GM21619 (cell line): ENCODE data around the gene FOXP1.
"Not testable (repeated sequence)": the region's sequence is repeated elsewhere in the genome, so short reads cannot be mapped to it uniquely, and the experiment has no call there.

Experiments
- ATAC-seq: cut with Tn5 transposase; IDR thresholded peaks from one replicate; pipeline ENCODE4 v1.9.1; 2021; ENCODE audit not compliant: unreplicated experiment

FOXP1 gene

GRCh38 chr3:71532639-71533395 is 50.7 kb downstream of the FOXP1 start:
- ATAC-seq: no peak

DNA sequence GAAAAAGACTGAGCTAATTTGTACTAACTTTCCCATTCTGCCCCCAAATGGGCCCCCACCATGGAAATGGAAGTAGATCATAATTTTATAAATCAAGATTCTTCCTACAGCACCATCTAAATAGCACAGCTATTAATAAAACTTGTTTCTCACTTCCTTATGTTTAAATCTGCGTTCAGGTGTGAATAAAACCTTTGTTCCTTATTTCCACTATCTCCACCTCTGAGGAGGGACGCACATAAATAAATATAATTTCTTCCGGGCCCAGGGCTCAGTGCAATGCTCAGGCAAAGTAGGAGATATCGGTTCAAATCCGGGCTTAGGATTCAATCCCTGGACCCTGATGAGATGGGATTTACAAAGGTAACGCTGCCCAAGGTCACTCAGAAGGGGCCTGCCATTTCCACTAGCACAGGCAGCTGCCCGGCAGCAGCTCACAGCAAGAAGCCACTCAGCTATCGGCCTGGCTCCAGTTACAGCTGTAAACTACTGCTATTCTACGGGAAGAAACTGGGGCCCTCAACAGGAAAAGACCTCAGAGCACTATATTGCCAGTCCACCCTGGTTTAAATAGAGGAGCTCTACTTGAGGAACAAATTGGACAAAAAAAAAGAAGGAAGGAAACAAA is 52.5 kb downstream of the FOXP1 start:
- ATAC-seq: no peak

- ATAC-seq: peak; percentile 86
These were observed 54.7 kb downstream of the FOXP1 start for GRCh38 chr3:71528816-71529215.

- not testable (repeated sequence) for ATAC-seq
These were observed 57.1 kb downstream of the FOXP1 start for GRCh38 chr3:71526448-71526847.

GRCh38 chr3:71525391-71525790 is 58.1 kb downstream of the FOXP1 start:
- ATAC-seq: no peak

DNA sequence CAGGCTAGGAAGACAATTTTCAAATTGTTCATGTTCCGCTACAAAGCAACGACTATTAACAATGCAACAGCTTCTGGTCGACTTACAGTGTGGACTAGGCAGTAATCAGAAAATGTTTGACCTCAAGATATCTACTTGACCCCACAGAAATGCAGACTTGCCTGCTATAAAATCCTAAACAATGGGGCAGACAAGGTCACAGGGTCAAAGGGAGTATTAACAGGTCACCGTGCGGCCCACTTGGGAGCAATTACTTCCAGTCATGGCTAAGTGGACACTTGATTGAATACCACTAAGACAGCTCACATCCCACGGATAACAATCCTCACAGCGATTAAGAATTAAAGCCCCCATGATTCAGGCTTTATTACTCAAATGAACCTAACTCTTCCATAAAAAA is 58.9 kb downstream of the FOXP1 start:
- ATAC-seq: no peak

- ATAC-seq: no peak
These were observed 59.9 kb downstream of the FOXP1 start for GRCh38 chr3:71523628-71524027.

- ATAC-seq: no peak
These were observed 61.3 kb downstream of the FOXP1 start for GRCh38 chr3:71521940-71522876.

- no peak for ATAC-seq
These were observed 62.5 kb downstream of the FOXP1 start for GRCh38 chr3:71521021-71521352.

GRCh38 chr3:71520161-71521020 is 63.1 kb downstream of the FOXP1 start:
- ATAC-seq: no peak

- ATAC-seq: no peak
These were observed 65.4 kb downstream of the FOXP1 start for GRCh38 chr3:71518089-71518488.

- ATAC-seq: no peak
These were observed 66.2 kb downstream of the FOXP1 start for GRCh38 chr3:71517271-71517791.

- no peak for ATAC-seq
These were observed 67.7 kb downstream of the FOXP1 start for GRCh38 chr3:71515636-71516365.

- ATAC-seq: no peak
These were observed 68.9 kb downstream of the FOXP1 start for GRCh38 chr3:71514621-71515020.

DNA sequence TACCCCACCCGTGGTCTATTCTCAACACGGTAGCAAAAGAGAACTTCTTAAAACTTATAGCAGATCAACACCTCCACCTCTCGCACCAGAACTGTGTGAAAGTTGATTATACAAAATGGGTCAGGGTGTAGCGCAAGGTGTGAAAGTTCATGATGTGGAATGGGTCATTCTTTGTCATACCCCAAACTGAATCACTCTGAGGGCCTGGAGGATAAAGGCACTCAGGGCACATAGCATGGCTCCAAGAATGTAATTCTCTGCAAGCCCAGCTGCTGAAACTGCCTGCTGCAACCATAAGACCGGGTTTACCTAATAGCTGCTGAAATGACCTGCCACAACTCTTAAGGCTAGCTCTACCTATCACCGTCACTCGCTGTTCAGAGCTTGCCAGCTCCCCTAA is 70.0 kb downstream of the FOXP1 start:
- no peak for ATAC-seq

DNA sequence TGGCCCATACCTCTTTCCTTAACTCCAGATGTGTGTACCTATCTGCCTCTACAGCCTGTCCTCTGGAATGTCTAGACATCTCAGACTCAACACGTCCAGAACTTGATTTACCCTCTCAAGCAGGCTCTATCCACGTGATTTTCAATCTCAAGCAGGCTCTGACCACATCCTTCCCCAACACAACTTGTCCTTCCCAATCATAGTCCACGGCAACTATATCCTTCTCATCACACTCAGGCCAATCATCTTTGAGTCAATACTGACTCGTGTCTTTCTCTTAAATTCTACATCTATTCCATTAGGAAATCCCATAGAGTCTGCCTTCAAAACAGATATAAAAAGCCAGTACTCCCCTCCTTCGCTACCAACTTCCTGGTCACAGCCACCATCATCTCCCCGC is 70.4 kb downstream of the FOXP1 start:
- ATAC-seq: no peak

DNA sequence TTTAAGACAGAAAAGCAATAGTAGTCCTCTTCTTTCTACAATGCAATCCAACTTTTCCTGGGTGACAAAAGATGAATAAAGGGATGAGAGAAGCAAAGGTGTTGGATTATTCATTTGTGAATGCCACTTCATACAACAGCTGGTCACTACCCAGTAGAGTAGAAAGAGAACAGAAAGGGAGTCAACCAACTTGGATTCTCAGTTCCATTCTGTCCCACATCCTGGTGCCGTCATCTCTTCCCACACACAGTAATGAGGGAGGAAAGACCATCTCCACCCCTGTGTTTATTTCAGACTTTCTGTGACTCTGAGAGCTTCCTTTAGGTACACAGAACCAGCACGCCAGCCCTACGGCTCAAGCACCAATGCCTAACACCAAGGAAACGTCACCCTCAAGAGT is 71.0 kb downstream of the FOXP1 start:
- ATAC-seq: no peak

DNA sequence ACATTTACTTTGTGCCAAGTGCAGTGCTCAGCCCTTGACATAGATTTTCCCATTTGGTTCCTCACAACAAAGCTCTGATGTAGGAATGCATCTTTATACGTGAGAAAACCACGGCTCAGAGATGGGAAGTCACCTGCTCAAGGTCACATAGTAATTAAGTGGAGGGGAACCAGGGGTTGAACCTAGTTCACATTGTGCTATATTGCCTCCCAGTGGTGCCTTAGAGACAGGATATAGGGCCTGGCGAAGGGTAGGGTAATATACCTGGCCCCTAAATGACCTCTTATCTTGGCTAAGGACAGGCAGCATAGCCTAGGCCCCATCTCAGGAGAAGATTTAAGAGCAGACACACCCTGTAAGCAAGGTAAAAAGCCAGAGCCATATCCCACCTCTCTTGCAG is 71.5 kb downstream of the FOXP1 start:
- ATAC-seq: peak; percentile 70

DNA sequence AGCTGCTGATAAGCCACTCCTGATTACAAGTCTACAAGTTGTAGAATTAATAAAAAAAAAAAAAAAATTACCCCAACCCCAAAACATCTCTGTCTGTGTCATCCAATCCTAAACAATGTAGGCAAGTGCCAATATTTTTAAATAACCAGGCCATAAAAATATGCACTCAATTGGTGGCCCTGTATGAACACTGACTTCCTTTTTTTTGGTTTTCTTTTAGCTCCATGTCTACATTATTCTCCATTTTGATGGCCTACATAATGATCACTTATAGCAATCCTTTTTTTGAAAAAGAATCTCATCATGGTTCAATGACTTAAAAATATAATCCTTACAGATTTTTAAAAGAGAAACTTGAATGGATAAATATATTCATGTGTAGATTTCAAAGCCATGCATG is 72.1 kb downstream of the FOXP1 start:
- no peak for ATAC-seq

DNA sequence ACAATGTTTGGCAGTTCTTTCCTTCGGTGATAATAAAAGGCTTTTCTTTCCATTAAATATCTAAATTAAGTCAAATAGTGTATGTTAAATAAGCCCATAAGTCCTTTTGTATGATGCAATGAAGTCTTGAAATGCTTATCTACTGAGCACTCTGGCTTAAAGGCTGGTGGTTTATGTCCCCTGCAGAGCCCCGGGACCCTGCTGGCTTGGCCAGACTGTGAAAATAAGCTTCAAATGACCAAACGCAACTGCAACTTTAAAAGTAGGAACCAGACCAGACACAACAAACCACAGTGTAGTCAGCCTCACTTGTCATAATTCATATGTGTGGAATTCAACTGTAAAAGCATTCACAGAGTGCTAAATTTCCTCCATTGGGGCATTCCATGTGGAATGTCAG is 72.5 kb downstream of the FOXP1 start:
- no peak for ATAC-seq
